GM12878 (cell line): Measurements from ENCODE around the gene PDS5A. TPM values are rescaled to one million over a fixed set of nuclear protein-coding genes. Genes with fewer than 3 reads are reported as not detected.

ENCODE experiments used
- ATAC-seq: fragments of 200-7000 bp; cut with Tn5 transposase; 3 replicates; pipeline ENCODE4 v1.9.1; 2020; ENCODE audit warnings: mild to moderate bottlenecking, moderate library complexity
- BruUV-seq: library from RNA; stranded (reverse); fragments of 400-500 nt; replicated peaks from 2 replicates; lab custom pipeline; 2021; lab: Mats Ljungman, UMichigan
- CTCF ChIA-PET: fragments of 300-600 bp; sonication (Branson Sonifier 250); formaldehyde crosslinking; extraction: SDS; loops from one replicate; lab custom pipeline; 2021; ENCODE audit warnings: inconsistent platforms; lab: Yijun Ruan, JAX
- POLR2A ChIA-PET: fragments of 350-600 bp; formaldehyde crosslinking; extraction: SDS; loops from one replicate; lab custom pipeline; 2021; ENCODE audit warnings: inconsistent platforms; lab: Charles Lee
- RAD21 ChIA-PET: fragments of 300-600 bp; sonication (Branson Sonifier 250); formaldehyde crosslinking; loops from one replicate; lab custom pipeline; 2023; ENCODE audit warnings: antibody characterized with exemption; ENCODE audit not compliant: unreplicated experiment; lab: Charles Lee
- SMC1A ChIA-PET: fragments of 300-600 bp; sonication (Branson Sonifier 250); formaldehyde crosslinking; loops from one replicate; lab custom pipeline; 2023; ENCODE audit not compliant: unreplicated experiment, uncharacterized antibody; lab: Charles Lee
- DNase-seq: peaks from one replicate; pipeline ENCODE4 v3.0.0-alpha.2; 2011; ENCODE audit warnings: low read depth, low spot score
- FAIRE-seq: peaks from 3 replicates; lab custom pipeline; 2011; peaks lifted over from hg19 to GRCh38; lab: Jason Lieb, UNC
- H2AFZ ChIP-seq: 2 replicates; pipeline ENCODE4 v1.6.0; 2011; ENCODE audit warnings: low read depth, low read length, control low read depth; ENCODE audit not compliant: control insufficient read depth
- H3K27ac ChIP-seq: 2 replicates; pipeline ENCODE4 v1.5.1; 2011; ENCODE audit warnings: control low read depth; ENCODE audit not compliant: control insufficient read depth, insufficient read depth
- H3K27me3 ChIP-seq, 2 experiments: replicated peaks in 1 of 2; 2 replicates each; pipeline versions ENCODE4 v1.6.0 to v1.6.1; 2011; ENCODE audit warnings: low read length in 1 of 2; ENCODE audit not compliant: control insufficient read depth in 2 of 2, insufficient read depth in 2 of 2
- H3K36me3 ChIP-seq, 2 experiments: 2 replicates each; pipeline ENCODE4 v1.5.1; 2011; ENCODE audit warnings: low read length in 1 of 2; ENCODE audit not compliant: control insufficient read depth in 2 of 2, insufficient read depth in 2 of 2
- H3K4me1 ChIP-seq: 2 replicates; pipeline ENCODE4 v1.6.1; 2011; ENCODE audit warnings: mild to moderate bottlenecking, low read length, moderate library complexity, mixed read lengths; ENCODE audit not compliant: control insufficient read depth, insufficient read depth
- H3K4me2 ChIP-seq: 2 replicates; pipeline ENCODE4 v1.6.0; 2011; ENCODE audit warnings: control low read depth; ENCODE audit not compliant: control insufficient read depth, insufficient read depth
- H3K4me3 ChIP-seq: fragments of 200-600 bp; sonication (generic); 2 replicates; pipeline ENCODE4 v1.5.1; 2016
- H3K79me2 ChIP-seq: 2 replicates; pipeline ENCODE4 v1.6.0; 2011; ENCODE audit warnings: low read length; ENCODE audit not compliant: control insufficient read depth, insufficient read depth
- H3K9ac ChIP-seq: 2 replicates; pipeline ENCODE4 v1.8.0; 2011; ENCODE audit warnings: low read length, control low read depth, mixed read lengths; ENCODE audit not compliant: control insufficient read depth, insufficient read depth
- H3K9me3 ChIP-seq: replicated peaks from 3 replicates; pipeline ENCODE4 v1.5.1; 2011; ENCODE audit warnings: mild to moderate bottlenecking, low read length; ENCODE audit not compliant: control insufficient read depth, insufficient read depth
- H4K20me1 ChIP-seq: 2 replicates; pipeline ENCODE4 v1.6.0; 2011; ENCODE audit not compliant: control insufficient read depth, insufficient read depth
- ASH2L ChIP-seq: fragments of 300-600, 200-600 bp; sonication (generic); IDR thresholded peaks from 2 replicates; pipeline ENCODE4 v1.6.1; 2017; ENCODE audit warnings: low read depth, mild to moderate bottlenecking, borderline replicate concordance
- E4F1 ChIP-seq: fragments of 450-650 bp; IDR thresholded peaks from 2 replicates; pipeline ENCODE4 v1.6.1; 2018; ENCODE audit warnings: borderline replicate concordance, mild to moderate bottlenecking; ENCODE audit not compliant: partially characterized antibody
- FOXK2 ChIP-seq: fragments of 450-650 bp; IDR thresholded peaks from 2 replicates; pipeline ENCODE4 v1.6.1; 2017; ENCODE audit warnings: mild to moderate bottlenecking, moderate library complexity
- HDGF ChIP-seq: fragments of 450-650 bp; IDR thresholded peaks from 2 replicates; pipeline ENCODE4 v1.6.1; 2016; ENCODE audit warnings: antibody characterized with exemption
- KDM1A ChIP-seq: fragments of 200-600 bp; sonication (generic); IDR thresholded peaks from 2 replicates; pipeline ENCODE4 v1.6.1; 2016; ENCODE audit warnings: borderline replicate concordance
- MAX ChIP-seq: IDR thresholded peaks from 2 replicates; pipeline ENCODE4 v1.6.1; 2012; ENCODE audit warnings: low read depth, low read length, improper control_type of control experiment
- MTA2 ChIP-seq: fragments of 450-650 bp; IDR thresholded peaks from 2 replicates; pipeline ENCODE4 v1.6.1; 2016; ENCODE audit warnings: low read depth, mild to moderate bottlenecking, moderate library complexity
- MTA3 ChIP-seq: IDR thresholded peaks from 2 replicates; pipeline ENCODE4 v1.6.1; 2012; ENCODE audit warnings: low read length, inconsistent platforms, borderline replicate concordance
- NFYB ChIP-seq: IDR thresholded peaks from 2 replicates; pipeline ENCODE4 v1.6.1; 2011; ENCODE audit warnings: low read depth, mild to moderate bottlenecking, low read length, improper control_type of control experiment, moderate library complexity; ENCODE audit not compliant: insufficient read depth
- PAX5 ChIP-seq: IDR thresholded peaks from 2 replicates; pipeline ENCODE4 v1.6.1; 2011; ENCODE audit warnings: low read depth, low read length, borderline replicate concordance
- POLR2A ChIP-seq: IDR thresholded peaks from 2 replicates; pipeline ENCODE4 v1.6.1; 2011; ENCODE audit warnings: low read depth, mild to moderate bottlenecking, low read length
- RAD21 ChIP-seq: IDR thresholded peaks from 2 replicates; pipeline ENCODE4 v1.6.1; 2011; ENCODE audit warnings: mild to moderate bottlenecking, low read depth, low read length, moderate library complexity; ENCODE audit not compliant: insufficient read depth
- SKIL ChIP-seq: fragments of 450-650 bp; IDR thresholded peaks from 2 replicates; pipeline ENCODE4 v1.6.1; 2017; ENCODE audit warnings: mild to moderate bottlenecking, low read depth, inconsistent platforms; ENCODE audit not compliant: poor library complexity, severe bottlenecking
- WRNIP1 ChIP-seq: IDR thresholded peaks from 2 replicates; pipeline ENCODE4 v1.6.1; 2011; ENCODE audit warnings: low read depth, low read length, improper control_type of control experiment, borderline replicate concordance
- ZNF274 ChIP-seq: IDR thresholded peaks from one replicate; pipeline ENCODE4 v1.8.0; 2011; ENCODE audit not compliant: insufficient read length, insufficient read depth
- ZNF687 ChIP-seq: fragments of 450-650 bp; IDR thresholded peaks from 2 replicates; pipeline ENCODE4 v1.6.1; 2017; ENCODE audit warnings: mild to moderate bottlenecking, moderate library complexity
- WGBS: methylation state at CpG from one replicate; pipeline ENCODE4 v1.1.6; 2016; ENCODE audit warnings: low lambda C conversion rate; ENCODE audit not compliant: insufficient replicate concordance, insufficient coverage; ENCODE audit errors: missing lambda C conversion rate; 5-methylcytosine and 5-hydroxymethylcytosine counted together
- in situ Hi-C: fragments of 300-500 bp; cut with MboI; formaldehyde crosslinking; loops from 9 replicates; pipeline ENCODE4 v1.14.3; 2018; ENCODE audit warnings: mixed read lengths
- intact Hi-C: fragments of 100-400 bp; cut with micrococcal nuclease; formaldehyde crosslinking; loops from one replicate; pipeline ENCODE4 v1.14.2; 2022; ENCODE audit not compliant: unreplicated experiment
- polyA plus RNA-seq, 11 experiments: library from polyadenylated mRNA; depleted of rRNA in 4 of 11; unstranded in 6 of 11; stranded (reverse) in 5 of 11; fragments of >200 nt; fragmentation: Nextera tagmentation in 4 of 11; fragmentation: Illumina TruSeq in 1 of 11; extraction: Ambion mirVana in 4 of 11; extraction: Trizol in 1 of 11; gene quantifications; 1 replicate in 1 of 11; 2 replicates in 10 of 11; pipeline versions ENCODE4 v1.2.1 to v1.2.3, GENCODE V29; 2011 to 2016; ENCODE audit warnings: inconsistent platforms in 2 of 11, missing spikeins in 2 of 11, low read depth in 1 of 11
- total RNA-seq, 4 experiments: library from RNA; depleted of rRNA in 3 of 4; stranded (reverse); fragments of >200 nt in 3 of 4; fragmentation: Illumina TruSeq in 1 of 4; extraction: Trizol in 1 of 4; gene quantifications; 2 replicates each; pipeline versions ENCODE4 v1.2.1 to v1.2.3, GENCODE V29; 2013 to 2021

PDS5A gene
- total and polyA plus RNA-seq, 10 of the 15 experiments (the other 5 are each of a cell fraction or from before 2014, with no cell fraction given), result 13.7 to 69.7 (median 52.3) TPM

GRCh38 chr4:39802005-39802404 is 175.7 kb downstream of the PDS5A start:
- POLR2A ChIA-PET, result no interaction called here
- CTCF ChIA-PET, result no interaction called here
- no peak for DNase-seq
- Histone ChIP-seq H3K9me3 (no peaks in the 10 kb centered on the region), H2AFZ (no peak overlapping the region), H3K4me3 (no peak overlapping the region), H3K27ac (no peak overlapping the region), H3K27me3 (no peaks in the 10 kb centered on the region), H3K4me1 (no peaks in the 10 kb centered on the region), H3K36me3 (no peaks in the 10 kb centered on the region), H3K4me2 (no peak overlapping the region), H4K20me1 (no peaks in the 10 kb centered on the region), H3K9ac (no peak overlapping the region), H3K79me2 (no peaks in the 10 kb centered on the region)
- TF ChIP-seq MAX (no peak), ASH2L (no peak), ZNF274 (no peak), ZNF687 (no peak), KDM1A (no peak), MTA2 (no peak), POLR2A (no peak), WRNIP1 (no peak), E4F1 (no peak), RAD21 (no peak), MTA3 (no peak), FOXK2 (no peak), SKIL (no peak), NFYB (no peak), PAX5 (no peak), HDGF (no peak)
- intact Hi-C loops (no loop called here), in situ Hi-C loops (no loop called here)
- 18% methylated on average over 4 of the region's 4 CpGs for WGBS
- RAD21 ChIA-PET, result no interaction called here
- BruUV-seq, result no TSS peak
- FAIRE-seq, result no peak
- ATAC-seq, result no peak
- SMC1A ChIA-PET, result no interaction called here
